ENCODE data around the gene TBC1D22A.

The TBC1D22A gene

DNA sequence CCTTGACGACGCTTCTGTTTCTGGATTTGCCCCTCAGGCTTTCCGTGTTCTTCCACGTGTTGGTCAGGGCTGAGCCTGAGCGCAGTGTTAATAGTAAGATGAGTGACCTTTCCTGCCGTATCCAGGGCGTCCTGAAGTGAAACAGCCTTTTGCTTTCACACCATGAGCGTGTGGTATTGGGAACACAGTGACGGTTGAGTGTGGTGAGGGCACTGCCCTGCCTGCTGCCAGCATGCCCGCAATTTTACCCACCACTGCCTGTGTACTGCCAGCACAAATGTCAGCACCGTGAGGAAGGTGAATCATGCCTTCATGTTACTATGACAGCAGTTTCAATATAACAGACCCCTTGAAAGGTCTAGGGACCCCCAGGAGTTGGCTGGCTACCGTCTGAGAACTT lies 217.1 kb downstream of the TBC1D22A start:
- in situ Hi-C loops (cut with HindIII; ENCODE audit: low pct_ligation_motif_present, low sequenced_read_pairs), result no loop called here
- DNase-seq, result no peak
- Histone ChIP-seq H3K27me3 (replicated peaks) (no peaks in the 10 kb centered on the region), H3K4me3 (ENCODE audit: low read depth, low read length) (no peak overlapping the region), H3K36me3 (replicated peaks) (peaks cover 5% of the 10 kb centered on the region), H3K27ac (no peak overlapping the region)
- TF ChIP-seq, protein P1, sequence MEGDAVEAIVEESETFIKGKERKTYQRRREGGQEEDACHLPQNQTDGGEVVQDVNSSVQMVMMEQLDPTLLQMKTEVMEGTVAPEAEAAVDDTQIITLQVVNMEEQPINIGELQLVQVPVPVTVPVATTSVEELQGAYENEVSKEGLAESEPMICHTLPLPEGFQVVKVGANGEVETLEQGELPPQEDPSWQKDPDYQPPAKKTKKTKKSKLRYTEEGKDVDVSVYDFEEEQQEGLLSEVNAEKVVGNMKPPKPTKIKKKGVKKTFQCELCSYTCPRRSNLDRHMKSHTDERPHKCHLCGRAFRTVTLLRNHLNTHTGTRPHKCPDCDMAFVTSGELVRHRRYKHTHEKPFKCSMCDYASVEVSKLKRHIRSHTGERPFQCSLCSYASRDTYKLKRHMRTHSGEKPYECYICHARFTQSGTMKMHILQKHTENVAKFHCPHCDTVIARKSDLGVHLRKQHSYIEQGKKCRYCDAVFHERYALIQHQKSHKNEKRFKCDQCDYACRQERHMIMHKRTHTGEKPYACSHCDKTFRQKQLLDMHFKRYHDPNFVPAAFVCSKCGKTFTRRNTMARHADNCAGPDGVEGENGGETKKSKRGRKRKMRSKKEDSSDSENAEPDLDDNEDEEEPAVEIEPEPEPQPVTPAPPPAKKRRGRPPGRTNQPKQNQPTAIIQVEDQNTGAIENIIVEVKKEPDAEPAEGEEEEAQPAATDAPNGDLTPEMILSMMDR (IDR thresholded peaks at IDR 0.05; ENCODE audit: low read depth, low read length, missing control alignments), result no peak

DNA sequence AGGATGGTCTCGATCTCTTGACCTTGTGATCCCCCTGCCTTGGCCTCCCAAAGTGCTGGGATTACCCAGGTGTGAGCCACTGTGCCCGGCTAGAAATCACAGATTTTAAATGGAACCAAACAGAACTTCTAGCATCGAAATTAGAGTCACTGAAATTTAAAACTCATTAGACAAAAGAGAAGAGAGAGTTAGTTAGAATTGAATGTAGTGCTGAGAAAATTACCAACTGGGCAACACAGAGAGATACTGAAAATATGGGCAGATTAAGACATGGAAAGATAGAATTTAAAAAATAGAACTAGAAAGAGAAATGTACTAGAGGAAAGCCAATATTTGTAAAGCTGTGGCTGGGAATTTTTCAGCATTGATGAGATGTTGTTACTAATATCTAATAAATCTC lies 217.9 kb downstream of the TBC1D22A start:
- no peak overlapping the region for H3K27ac ChIP-seq
- H3K4me3 ChIP-seq (ENCODE audit: low read depth, low read length), result no peak overlapping the region
- TF ChIP-seq, protein P1 (IDR thresholded peaks at IDR 0.05; ENCODE audit: low read depth, low read length, missing control alignments), result no peak
- in situ Hi-C loops (cut with HindIII; ENCODE audit: low pct_ligation_motif_present, low sequenced_read_pairs), result no loop called here
- no peaks in the 10 kb centered on the region for H3K27me3 ChIP-seq (replicated peaks)
- H3K36me3 ChIP-seq (replicated peaks), result peaks cover 3% of the 10 kb centered on the region
- no peak for DNase-seq

DNA sequence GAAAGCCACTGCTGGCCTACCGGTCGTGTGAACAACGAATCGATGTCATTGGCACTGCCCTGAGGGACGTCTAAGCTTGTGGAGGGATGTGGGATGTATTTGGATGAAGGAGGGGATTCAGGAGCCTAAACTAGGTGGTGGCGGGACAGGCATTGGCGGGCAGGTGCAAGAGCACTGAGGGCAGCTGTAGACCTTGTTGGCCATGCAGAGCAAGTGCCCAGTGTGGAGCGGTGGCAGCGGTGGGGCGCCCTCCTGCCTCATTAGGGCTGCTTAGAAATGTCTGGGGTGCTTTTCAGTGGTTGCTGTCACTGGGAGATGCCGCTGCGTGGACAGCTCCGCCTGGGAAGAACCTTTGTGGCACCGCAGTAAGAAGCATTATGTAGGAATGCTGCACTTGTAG lies 220.2 kb downstream of the TBC1D22A start:
- in situ Hi-C loops (cut with HindIII; ENCODE audit: low pct_ligation_motif_present, low sequenced_read_pairs), result no loop called here

GRCh38 chr22:46983046-46983445 lies 220.6 kb downstream of the TBC1D22A start:
- Histone ChIP-seq H3K4me3 (ENCODE audit: low read depth, low read length) (no peak overlapping the region), H3K27ac (no peak overlapping the region), H3K27me3 (replicated peaks) (no peaks in the 10 kb centered on the region), H3K36me3 (replicated peaks) (peaks cover 3% of the 10 kb centered on the region)
- TF ChIP-seq, protein P1 (IDR thresholded peaks at IDR 0.05; ENCODE audit: low read depth, low read length, missing control alignments), result no peak
- in situ Hi-C loops (cut with HindIII; ENCODE audit: low pct_ligation_motif_present, low sequenced_read_pairs), result no loop called here
- no peak for DNase-seq

More for the DNA sequence above, 220.2 kb downstream of the TBC1D22A start:
- Histone ChIP-seq H3K27ac (no peak overlapping the region), H3K27me3 (replicated peaks) (no peaks in the 10 kb centered on the region), H3K36me3 (replicated peaks) (peaks cover 3% of the 10 kb centered on the region), H3K4me3 (ENCODE audit: low read depth, low read length) (no peak overlapping the region)
- TF ChIP-seq, protein P1 (IDR thresholded peaks at IDR 0.05; ENCODE audit: low read depth, low read length, missing control alignments), result no peak
- no peak for DNase-seq

DNA sequence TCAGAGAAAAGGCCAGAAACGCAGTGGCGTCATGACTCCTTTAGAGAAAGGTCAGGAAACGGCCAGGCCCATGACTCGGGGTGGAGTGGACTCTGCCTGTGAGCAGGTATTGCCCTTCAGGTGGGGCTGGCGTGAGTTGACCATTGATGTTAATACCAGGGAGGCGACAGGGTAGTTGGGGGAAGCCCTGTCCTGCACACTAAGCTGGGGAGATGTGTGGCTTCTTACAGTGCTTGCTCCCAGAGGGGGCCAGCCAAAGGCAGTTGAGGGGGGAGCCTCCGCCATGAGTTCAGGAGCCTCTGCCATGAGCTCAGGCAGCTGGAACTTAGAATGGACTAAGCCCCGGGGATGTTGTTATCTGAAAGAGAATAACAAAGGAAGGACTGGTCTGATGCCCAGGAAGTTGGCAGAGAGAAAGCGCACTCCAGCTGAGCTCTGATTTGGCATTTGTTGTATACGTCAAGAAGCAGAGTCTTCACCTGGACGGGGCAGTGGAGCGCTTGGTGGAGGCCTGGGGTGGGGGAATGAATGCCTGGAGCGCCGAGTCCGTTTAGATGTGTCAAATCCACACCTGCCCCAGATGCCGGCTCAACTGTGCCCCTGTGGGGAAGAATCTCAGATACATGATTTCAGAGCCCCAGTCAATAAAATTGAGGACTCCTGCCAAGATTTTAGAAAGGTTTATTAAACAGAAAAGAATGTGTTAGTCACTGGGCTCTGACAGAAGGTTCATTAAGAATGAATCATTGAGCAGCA lies 222.5 kb downstream of the TBC1D22A start:
- Histone ChIP-seq H3K4me3 (ENCODE audit: low read depth, low read length) (no peak overlapping the region), H3K27ac (no peak overlapping the region), H3K27me3 (replicated peaks) (no peaks in the 10 kb centered on the region), H3K36me3 (replicated peaks) (no peaks in the 10 kb centered on the region)
- TF ChIP-seq, protein P1 (IDR thresholded peaks at IDR 0.05; ENCODE audit: low read depth, low read length, missing control alignments), result no peak
- DNase-seq, result peak; percentile 33
- in situ Hi-C loops (cut with HindIII; ENCODE audit: low pct_ligation_motif_present, low sequenced_read_pairs), result no loop called here

DNA sequence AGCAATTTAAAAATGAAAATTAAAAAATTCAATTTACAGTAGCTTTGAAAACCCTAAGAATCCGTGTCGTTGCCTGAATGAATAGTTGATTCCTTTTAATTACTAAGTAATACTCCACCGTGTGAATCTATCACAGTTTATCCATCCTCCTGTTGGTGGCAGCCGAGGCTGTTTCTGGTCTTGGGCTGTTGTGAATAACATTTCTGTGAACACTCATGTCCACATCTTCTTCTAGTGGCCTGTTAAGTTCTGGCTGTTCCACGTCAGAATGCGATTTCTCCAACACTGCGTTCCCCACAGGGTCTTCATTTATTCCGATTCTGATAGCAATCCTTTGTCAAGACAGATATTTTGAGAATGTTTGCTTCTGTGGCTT lies 223.0 kb downstream of the TBC1D22A start:
- H3K36me3 ChIP-seq (replicated peaks), result no peaks in the 10 kb centered on the region
- TF ChIP-seq, protein P1 (IDR thresholded peaks at IDR 0.05; ENCODE audit: low read depth, low read length, missing control alignments), result no peak
- DNase-seq, result peak; percentile 6
- no peaks in the 10 kb centered on the region for H3K27me3 ChIP-seq (replicated peaks)
- in situ Hi-C loops (cut with HindIII; ENCODE audit: low pct_ligation_motif_present, low sequenced_read_pairs), result no loop called here
- no peak overlapping the region for H3K4me3 ChIP-seq (ENCODE audit: low read depth, low read length)
- H3K27ac ChIP-seq, result no peak overlapping the region
